SIG-M5 (cell line): ENCODE data around the gene BRICD5.

ENCODE experiments used
- DNase-seq: peaks from one replicate; lab custom pipeline; 2025; lab: John Stamatoyannopoulos, UW

BRICD5 gene

GRCh38 chr16:2180962-2181923 is 29.4 kb downstream of the BRICD5 start:
- DNase-seq: no peak

GRCh38 chr16:2180461-2180860 is 30.2 kb downstream of the BRICD5 start:
- DNase-seq: no peak

DNA sequence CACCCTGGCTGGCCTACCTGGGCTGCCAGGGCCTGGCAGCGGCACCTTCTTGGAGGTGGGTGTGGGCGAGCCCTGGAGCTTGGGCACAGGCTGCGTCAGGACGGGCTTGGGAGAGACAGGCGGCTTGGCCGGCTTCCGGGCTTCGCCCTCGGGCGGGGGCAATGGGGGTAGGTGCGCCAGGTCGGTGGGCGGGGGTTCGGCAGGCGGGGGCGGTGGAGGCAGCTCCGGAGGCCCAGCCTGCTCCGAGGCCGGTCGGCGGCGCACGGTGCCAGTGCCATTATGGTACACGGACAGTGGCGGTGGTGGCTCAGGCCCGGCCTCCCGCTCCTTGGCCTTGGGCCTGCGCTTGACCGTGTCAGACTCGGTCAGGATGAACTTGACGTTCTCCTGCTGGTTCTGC is 31.1 kb downstream of the BRICD5 start:
- DNase-seq: no peak

DNA sequence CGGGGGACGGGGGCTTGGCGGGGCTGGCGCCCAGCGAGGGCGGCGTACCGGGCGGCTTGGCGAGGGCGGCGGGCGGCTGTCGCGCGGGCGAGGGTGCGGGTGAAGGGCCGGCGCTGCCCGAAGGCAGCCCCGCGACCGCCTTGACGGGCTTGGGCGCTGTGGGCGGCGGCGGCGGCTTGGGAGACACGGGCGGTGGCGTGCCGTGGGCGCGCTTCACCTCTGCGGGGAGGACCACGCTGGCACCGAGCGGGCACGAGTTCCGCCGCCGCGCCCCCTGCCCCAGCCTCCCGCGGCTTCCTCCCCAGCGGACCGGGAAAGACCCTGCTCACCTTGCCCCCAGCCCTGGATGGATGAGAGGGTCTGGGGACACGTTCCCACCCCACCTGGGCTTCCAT is 31.6 kb downstream of the BRICD5 start:
- no peak for DNase-seq

- no peak for DNase-seq
Measured at GRCh38 chr16:2178321-2179106, 32.1 kb downstream of the BRICD5 start.

GRCh38 chr16:2177561-2177960 is 33.1 kb downstream of the BRICD5 start:
- DNase-seq: no peak

- DNase-seq: no peak
Measured at GRCh38 chr16:2177101-2177500, 33.6 kb downstream of the BRICD5 start.

- no peak for DNase-seq
Measured at GRCh38 chr16:2176047-2176446, 34.6 kb downstream of the BRICD5 start.

- no peak for DNase-seq
Measured at GRCh38 chr16:2175454-2175853, 35.2 kb downstream of the BRICD5 start.

GRCh38 chr16:2174396-2175131 is 36.1 kb downstream of the BRICD5 start:
- DNase-seq: no peak

GRCh38 chr16:2173916-2174315 is 36.7 kb downstream of the BRICD5 start:
- no peak for DNase-seq

- DNase-seq: no peak
Measured at GRCh38 chr16:2173366-2173765, 37.3 kb downstream of the BRICD5 start.

- DNase-seq: no peak
Measured at GRCh38 chr16:2172688-2173335, 37.9 kb downstream of the BRICD5 start.

- DNase-seq: no peak
Measured at GRCh38 chr16:2171601-2172178, 39.0 kb downstream of the BRICD5 start.

GRCh38 chr16:2170587-2171435 is 39.9 kb downstream of the BRICD5 start:
- DNase-seq: no peak

GRCh38 chr16:2170080-2170479 is 40.6 kb downstream of the BRICD5 start:
- DNase-seq: no peak

- no peak for DNase-seq
Measured at GRCh38 chr16:2167068-2167638, 43.5 kb downstream of the BRICD5 start.

GRCh38 chr16:2166263-2167067 is 44.2 kb downstream of the BRICD5 start:
- DNase-seq: no peak

GRCh38 chr16:2165861-2166260 is 44.8 kb downstream of the BRICD5 start:
- DNase-seq: no peak
